Sigmoid colon (tissue), 4 donors: ENCODE data around the gene PHF1.

Experiments
- CTCF ChIP-seq, 4 experiments: fragments of 450-650 bp in 3 of 4; fragments of 200-600 bp in 1 of 4; IDR thresholded peaks; one replicate each; pipeline ENCODE4 v1.5.1; 2016 to 2019; ENCODE audit warnings: antibody characterized with exemption in 4 of 4, mild to moderate bottlenecking in 3 of 4, moderate library complexity in 2 of 4
- EP300 ChIP-seq, 4 donors: sonication (generic); formaldehyde crosslinking; IDR thresholded peaks; one replicate each; pipeline ENCODE4 v1.6.1; 2017; ENCODE audit warnings: antibody characterized with exemption in 4 of 4
- POLR2A ChIP-seq, 2 donors: fragments of 450-650 bp; IDR thresholded peaks; one replicate each; pipeline ENCODE4 v1.6.1; 2016; ENCODE audit warnings: antibody characterized with exemption in 2 of 2, mild to moderate bottlenecking in 2 of 2, moderate library complexity in 2 of 2
- POLR2AphosphoS5 ChIP-seq, 4 donors: sonication (generic); formaldehyde crosslinking; IDR thresholded peaks; one replicate each; pipeline ENCODE4 v1.6.1; 2017; ENCODE audit warnings: antibody characterized with exemption in 4 of 4

- TF ChIP-seq CTCF (IDR thresholded peaks at IDR 0.05), result no peak
- no peak for TF ChIP-seq POLR2AphosphoS5 (IDR thresholded peaks at IDR 0.05)
- no peak for TF ChIP-seq POLR2A (IDR thresholded peaks at IDR 0.05)
- no peak for TF ChIP-seq EP300 (IDR thresholded peaks at IDR 0.05)
These were observed 1.6 kb downstream of the PHF1 start for GRCh38 chr6:33412140-33413009.
